GM04503 (cell line): ENCODE results near the gene TRAM2.

Experiments
- DNase-seq: peaks from one replicate; pipeline ENCODE4 v3.0.0-alpha.2; 2012; ENCODE audit warnings: low read depth

The TRAM2 gene

DNA sequence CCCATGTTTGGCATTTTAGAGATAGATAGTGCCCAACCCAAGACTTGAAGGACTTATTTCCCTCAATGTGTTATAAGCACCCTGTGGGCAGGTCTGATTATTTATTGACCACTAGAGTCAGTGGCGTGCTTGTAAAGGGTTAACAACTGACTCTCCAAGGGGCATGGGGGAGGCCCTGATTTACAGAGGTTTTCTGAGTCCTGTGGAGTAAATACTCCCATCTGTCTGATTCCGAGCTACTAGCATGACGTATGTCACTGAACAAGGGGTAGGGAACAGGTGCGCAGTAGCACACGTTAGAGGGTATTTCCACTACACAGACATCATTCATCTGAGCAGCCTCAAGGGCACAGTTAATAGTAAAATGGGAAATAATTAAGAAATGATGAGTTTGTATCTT lies 17.4 kb upstream of the TRAM2 start:
- DNase-seq: no peak

DNA sequence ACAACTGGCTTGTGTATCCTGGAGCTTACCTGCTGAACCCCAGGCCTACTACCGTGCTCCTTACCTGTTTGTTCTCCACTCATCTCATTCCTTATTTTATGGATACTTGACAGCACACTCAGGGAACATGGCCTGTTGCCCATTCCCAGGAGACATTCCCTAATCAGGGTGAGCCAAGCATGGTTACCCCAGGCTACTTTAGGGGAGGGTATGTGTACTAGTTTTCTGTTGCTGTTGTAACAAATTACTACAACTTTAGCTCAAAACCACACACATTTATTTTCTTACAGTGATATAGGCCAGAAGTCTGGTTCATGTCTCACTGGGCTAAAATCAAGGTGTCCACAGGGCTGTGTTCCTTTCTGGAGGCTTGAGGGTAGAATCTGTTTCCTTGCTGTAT lies 15.0 kb upstream of the TRAM2 start:
- DNase-seq: no peak

DNA sequence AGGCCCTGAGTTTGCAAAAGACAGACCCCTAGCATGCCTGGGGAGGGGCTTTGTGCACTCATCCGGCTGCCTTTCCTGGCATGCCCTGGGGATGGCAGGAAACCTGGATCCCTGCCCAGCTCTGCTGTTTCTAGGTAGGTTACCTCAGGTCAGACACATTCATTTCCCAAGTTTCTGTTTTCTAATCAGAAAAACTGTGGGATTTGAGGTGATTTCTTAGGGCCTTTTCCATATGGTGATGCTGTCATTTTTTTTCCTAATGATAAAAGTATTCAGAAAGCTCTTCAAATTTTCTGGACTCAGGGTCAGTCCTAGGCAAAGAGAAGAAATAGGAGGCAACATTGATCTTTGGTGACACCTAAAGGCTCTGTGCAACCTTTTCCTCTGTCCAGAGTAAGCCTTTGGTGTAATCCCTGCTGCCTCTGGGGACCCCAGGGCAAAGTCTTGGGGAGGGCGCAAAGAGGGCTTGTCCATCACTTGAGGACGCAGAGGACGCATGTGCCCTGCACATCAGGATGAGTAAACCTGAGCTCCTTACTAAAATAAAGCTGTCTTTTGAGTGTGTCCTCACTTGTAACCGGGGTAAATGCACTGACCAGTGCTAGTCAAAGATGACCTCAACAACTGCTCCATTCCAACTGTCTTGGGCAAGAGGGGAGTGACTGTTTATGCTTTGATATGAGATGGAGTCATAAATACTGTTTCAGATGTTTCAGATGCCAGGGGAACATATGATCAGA lies 13.5 kb upstream of the TRAM2 start:
- DNase-seq: peak; percentile 77

GRCh38 chr6:52588710-52589091 lies 11.8 kb upstream of the TRAM2 start:
- no peak for DNase-seq

DNA sequence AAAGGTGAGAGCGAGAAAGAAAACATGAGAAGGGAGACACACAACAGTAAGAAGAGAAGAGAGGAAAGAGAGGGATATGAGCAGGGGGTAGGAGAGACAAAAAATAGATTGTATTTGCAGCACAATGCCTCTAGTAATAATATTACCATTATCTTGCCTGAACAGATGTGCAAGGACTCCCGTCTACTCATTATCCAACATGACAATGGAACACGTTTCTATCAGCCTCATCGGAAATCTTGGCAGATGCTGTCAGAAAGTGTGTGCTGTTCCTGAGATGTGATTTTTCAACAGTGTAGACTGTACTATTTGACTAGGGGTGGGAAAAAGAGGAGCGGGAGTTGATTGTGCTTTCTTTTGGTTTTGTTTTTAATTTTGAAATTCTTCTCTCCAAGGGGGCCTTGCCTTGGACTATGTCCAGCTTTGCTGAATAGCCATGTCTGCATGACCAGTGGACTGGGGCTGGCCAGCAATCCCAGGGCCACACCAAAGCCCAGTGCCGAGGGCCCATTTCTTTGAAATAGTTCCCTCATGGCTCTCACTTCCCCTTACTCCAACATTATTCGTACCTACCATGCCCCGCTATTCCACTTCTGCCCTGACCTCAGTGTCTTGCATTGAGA lies 11.3 kb upstream of the TRAM2 start:
- DNase-seq: no peak

- no peak for DNase-seq
Observed at GRCh38 chr6:52587001-52587400, 10.1 kb upstream of the TRAM2 start.

GRCh38 chr6:52584203-52584602 lies 7.3 kb upstream of the TRAM2 start:
- no peak for DNase-seq

DNA sequence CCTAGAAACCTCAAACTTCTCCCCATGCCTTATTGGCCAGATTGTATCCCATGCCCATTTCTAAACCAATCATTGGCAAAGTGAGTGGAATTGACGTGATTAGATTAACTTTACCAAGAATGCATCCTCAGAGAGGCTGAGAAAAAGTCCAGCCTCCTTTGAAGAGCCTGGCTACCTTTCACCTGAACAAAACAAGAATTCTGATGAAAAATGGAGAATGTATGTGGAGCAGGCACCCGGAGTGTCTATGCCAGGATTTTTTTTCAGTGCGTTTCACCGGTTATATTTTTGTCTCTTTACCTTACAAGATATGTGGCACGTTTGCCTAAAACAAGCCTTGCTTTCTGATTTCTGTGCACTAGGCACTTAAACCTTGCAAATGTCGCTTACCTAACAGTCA lies 6.1 kb upstream of the TRAM2 start:
- no peak for DNase-seq

DNA sequence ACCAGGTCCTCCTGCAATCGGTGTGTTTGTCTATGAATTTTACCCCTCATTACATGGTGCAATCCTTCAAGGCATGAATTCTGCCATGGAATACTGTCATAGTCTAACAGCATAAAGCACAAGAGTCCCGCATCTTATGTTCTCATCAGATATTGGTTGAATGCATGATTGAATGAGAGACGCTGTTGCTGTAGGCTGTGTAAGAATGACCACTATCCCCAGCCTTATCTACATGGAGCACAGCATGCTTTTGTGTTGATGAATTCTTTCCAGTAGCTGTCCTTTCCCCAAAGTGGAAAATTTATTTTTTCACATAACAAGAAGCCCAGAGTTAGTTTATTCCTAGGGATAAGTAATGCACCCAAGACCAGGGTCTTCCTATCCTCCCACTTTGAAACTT lies 5.6 kb upstream of the TRAM2 start:
- no peak for DNase-seq

DNA sequence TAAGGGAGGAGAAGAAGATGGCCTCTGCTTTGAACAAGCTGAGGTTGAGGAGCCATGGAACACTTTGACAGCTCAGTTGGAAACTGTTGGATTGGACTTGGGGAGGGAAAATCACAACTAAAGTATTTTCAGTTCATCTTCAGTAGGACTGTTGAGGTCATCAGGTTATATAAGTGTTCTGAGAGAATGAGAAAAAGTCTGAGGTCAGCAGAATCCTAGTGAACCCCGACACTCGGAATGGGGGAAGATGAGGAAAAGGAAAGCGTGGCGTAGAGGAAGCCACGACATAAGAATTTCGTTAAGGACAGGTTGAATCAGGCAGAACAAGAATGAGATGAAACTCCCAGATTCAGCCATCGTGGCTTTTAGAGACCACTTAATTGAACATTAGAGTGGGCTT lies 4.0 kb upstream of the TRAM2 start:
- no peak for DNase-seq

DNA sequence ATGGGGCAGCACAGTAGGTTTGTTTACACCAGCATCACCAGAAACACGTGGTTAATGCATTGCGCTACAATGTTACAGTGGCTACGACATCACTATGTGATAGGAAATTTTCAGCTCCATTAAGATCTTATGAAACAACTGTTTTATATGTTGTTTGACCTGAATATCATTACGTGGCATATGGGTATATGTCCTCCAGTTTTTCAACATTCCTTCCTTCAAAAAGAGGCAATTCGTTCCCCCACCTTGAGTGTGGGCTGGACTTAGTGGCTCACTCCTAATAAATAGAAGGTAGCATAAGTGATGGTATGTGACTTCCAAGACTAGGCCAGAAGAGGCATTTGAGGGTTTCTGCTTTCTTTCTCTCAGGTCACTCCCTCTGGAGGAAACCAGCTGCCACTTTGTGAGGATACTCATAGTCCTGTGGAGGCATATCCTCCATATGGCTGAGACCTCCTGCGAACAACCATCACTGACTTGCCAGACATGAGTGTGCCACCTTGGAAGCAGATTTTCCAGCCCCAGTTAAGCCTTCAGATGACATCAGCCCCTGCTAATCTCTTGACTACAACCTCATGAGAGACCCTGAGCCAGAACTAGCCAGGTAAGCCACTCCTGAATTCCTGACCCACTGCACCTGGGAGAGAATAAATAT lies 2.3 kb upstream of the TRAM2 start:
- no peak for DNase-seq

GRCh38 chr6:52577778-52578463 lies 1.1 kb upstream of the TRAM2 start:
- no peak for DNase-seq

- no peak for DNase-seq
Observed at GRCh38 chr6:52576392-52577021, 353 bp downstream of the TRAM2 start.

DNA sequence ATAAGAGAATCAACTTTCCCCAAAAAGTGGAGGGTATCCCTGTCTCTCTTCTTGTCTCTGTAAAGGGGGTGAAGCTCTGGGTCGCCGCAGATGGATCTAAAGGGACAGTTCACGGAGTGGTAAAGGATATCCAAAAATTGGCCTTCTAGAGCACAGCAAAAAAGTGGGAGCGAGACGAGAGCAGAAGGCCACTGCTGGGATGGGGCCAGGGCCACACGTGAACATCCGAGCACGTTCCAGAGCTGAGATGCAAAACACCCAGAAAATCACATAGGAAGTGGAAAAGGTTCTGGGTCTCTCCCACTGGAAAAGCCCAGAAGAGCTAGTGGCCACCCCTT lies 837 bp downstream of the TRAM2 start:
- DNase-seq: no peak

DNA sequence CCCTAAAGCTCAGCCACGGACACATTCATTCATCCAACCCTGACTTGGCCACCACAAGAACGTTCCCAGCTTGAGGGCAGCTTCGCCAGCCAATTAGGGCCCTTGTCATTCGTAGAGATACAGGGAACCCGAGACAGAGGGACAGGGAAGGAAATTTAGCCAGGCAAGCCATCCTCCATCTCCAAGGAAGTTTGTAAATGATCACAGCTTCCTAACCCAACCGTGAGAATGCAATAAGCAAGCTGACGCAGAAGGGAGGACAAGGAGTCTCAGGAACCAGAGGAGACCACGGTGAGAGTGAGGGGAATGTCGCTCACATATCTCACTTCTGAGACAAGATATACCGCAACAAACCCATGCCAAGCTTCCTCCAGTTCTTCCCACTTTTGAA lies 1.4 kb downstream of the TRAM2 start:
- DNase-seq: no peak

DNA sequence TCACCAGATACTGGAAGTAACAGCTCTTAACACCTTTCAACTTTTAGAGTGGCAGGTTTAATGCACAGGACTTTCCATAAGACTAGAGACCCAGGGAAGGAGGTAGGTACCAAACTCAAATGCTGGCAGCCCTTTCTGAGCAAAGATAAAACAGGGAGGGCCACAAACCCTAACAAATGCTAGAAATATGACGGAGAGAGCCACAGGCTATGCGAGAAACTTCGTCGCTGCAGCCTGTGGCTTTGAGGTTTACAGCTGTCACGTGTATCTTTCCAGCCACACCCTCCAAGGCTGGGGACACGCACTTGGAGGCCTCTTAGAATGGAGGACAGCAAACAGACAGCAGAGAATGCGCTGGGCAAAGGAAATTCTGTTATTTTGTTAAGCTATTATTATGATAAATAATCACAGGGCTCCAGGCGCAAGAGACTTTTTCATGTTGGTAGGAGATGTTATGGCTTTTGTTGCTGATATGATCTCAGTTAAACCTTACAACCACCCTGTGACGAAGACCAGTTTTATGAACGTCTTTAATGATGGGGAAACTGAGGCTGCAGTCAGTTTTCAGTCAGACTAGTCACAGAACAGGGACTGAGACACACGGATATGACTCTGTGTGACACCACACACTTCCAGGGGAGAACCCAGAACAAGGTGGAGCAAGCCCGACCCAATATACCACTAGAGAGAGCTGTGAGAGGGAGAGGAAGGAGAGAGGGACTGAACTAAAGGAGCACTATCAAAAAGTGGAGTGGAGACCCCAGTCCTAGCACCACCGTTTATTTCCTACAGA lies 2.0 kb downstream of the TRAM2 start:
- no peak for DNase-seq

DNA sequence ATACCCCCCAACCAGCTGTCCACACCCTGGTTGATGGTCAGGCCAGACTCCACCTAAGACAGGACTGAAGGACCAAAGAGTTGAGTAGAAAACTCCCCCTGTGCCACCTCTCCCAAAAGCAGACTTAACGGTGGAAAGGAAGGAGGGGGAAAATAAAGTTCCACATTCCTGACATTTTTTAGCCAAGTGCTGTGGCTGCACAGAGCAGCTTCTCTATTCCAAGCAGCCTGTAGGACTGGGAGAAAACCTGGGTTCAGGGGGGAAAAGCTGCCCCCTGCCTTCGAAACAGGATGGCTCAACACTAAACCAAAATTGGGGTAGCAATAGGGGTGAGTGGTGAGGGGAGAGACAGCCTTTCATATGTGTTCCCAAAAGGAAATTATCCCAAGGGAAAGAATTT lies 3.6 kb downstream of the TRAM2 start:
- no peak for DNase-seq

- DNase-seq: no peak
Observed at GRCh38 chr6:52572536-52572935, 4.3 kb downstream of the TRAM2 start.

DNA sequence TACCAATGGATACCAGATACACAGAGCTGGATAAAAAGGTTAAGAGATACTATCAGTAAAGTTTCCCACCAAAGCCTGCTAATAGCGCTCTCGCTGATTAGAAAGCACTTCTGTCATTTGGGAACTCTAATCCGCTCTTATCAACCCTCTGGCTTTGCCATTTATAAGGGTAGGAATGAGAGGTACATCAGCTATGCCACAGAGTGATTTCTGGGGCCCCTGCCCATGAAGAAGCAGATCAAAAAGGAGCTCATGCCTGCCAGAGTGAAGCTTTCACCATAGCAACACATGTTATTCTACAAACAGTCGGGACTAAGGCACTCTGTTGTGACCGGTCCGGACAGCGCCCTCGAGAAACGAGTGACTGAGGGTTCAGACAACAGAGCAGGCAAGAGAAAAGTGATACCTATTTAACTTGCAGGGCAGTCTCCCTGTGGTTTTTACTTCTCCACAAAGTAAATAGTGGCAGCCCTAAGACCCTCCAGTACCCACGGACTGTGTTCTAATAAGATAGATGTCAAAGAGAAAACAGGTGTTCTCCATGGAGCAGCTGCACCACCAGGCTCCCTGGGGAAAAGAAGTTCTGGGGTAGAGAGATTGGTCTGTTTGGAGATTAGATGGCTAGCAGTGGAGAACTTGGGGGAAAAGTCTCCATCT lies 5.6 kb downstream of the TRAM2 start:
- DNase-seq: no peak

DNA sequence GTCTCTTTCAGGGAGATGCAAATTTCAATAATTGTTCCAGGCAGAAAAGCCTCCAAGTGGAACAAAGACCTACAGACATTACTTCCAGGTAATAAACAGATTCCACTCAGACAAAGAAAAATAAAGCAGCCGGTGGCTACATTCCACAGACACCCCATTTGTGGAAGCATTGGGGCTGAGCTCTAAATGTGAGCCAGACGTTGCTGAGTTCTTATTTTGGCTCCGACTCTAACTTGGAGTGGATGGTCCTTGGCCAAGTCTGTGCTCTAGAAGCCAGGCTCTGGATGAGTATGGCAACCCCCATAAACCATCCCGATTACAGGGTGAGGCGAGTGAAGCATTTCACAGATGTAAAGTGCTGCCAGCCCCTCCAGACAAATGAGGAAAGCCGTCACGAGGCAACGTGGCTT lies 6.6 kb downstream of the TRAM2 start:
- DNase-seq: no peak

DNA sequence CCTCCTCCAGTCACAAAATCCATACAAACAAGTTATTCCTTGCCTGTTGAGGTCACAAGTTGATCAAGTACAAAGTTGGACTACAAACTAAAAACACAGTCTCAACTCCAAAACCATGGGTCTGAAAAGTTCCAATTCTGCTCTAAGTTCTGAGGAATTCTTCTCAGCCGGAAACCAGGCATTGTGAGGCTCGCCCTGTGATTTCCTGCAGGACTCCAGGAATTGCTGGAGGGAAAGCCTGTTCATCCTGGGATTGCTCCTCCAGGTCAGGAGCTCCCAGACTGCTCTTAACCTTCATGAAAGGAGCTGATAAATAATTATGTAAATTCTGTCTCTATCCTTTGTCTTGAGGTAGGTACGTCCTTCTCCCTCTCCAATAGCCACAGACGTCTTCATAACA lies 8.5 kb downstream of the TRAM2 start:
- DNase-seq: no peak
